Myocyte (in vitro differentiated cells): ENCODE data around the gene RIC3. TPM values are rescaled to one million over a fixed set of nuclear protein-coding genes. Genes with fewer than 3 reads are reported as not detected.

Experiments used
- DNase-seq: peaks from one replicate; pipeline ENCODE4 v3.0.0-alpha.2; 2012; ENCODE audit warnings: low read depth
- polyA plus RNA-seq: library from polyadenylated mRNA; unstranded; fragments of >200 nt; gene quantifications from one replicate; pipeline ENCODE4 v1.2.1, GENCODE V29; 2012; ENCODE audit warnings: missing spikeins
- total RNA-seq: library from RNA; depleted of rRNA; stranded (reverse); fragments of >200 nt; gene quantifications from 2 replicates; pipeline ENCODE4 v1.2.3, GENCODE V29; 2014

The RIC3 gene, protein sequence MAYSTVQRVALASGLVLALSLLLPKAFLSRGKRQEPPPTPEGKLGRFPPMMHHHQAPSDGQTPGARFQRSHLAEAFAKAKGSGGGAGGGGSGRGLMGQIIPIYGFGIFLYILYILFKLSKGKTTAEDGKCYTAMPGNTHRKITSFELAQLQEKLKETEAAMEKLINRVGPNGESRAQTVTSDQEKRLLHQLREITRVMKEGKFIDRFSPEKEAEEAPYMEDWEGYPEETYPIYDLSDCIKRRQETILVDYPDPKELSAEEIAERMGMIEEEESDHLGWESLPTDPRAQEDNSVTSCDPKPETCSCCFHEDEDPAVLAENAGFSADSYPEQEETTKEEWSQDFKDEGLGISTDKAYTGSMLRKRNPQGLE
- total RNA-seq = not detected in 2 replicates
- polyA plus RNA-seq = 0.03 TPM

DNA sequence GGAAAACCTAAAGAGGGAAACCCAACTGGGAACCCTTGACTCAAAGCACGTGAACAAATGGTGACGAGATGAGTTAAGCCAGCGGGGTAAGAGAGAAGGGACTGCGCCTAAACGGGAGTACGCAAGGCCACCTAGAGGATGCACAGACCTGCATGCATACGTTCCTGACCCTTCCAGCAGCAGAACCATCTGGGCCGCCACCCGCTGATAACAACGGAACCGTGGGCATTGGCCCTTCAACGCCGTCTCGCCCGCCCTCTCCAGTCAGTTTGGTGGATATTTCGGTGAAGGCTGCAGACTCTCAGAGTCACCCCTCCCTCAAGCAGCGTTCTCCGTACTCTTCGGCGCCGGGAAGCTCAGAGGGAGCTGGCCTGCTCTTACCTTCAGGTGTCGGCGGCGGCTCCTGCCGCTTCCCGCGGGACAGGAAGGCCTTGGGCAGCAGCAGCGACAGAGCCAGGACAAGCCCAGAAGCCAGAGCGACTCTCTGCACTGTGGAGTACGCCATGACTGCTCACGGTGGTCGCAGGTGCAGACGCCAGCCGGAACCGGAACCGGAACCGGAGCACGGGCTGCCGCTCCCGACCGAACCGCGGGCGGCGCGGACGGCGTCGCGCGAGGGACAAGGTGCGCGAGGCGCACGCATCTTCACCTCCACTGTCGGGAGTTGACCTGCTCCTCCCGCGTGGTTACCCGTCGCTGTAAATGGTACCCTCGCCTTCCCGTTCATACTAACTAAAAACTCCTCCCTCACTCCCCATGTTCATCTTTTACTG is at the start of gene RIC3:
Gene RIC3, minus strand, starts transcription at position 541 of the 773 bp plus-strand sequence. Its CDS starts 36 bp downstream, at position 505.
- DNase-seq = no peak

DNA sequence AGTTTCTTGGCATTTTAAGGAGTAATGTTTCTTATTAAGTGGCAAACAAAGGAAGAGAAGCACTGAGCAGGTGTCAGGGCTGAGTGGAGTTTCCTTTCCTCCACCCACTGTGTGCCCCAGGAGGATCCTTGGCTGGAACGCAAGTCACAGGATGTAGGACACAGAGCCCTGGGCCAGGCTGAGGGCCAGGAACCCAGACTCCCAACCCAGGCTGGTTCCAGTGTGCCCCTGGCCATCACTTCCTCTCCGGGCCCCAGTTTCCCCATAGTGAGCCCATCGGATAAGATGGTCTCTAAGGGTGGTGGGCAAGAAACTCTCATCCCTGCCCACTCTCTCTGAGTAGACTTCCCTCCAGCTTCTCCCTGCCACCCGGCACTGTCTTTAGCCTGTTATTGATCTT is 49.6 kb upstream of the RIC3 start:
- DNase-seq = no peak

DNA sequence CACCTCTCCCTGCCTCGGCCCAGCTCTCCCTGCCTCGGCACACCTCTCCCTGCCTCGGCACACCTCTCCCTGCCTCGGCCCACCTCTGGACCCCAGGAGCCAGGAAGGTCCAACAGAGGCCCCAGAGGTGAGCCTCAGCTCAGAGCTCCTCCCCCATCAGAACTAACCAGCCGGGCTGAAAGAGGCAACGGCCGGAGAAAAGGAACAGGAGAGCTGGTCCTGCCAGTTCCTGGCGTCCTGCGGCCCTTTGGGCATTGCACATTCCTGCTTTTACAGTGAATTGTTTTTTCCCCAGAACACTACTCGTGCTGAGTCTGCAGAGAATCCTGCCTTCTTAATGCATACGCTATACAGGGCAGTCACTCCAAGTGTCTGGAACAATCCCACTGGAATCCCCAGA is 49.1 kb upstream of the RIC3 start:
- DNase-seq = no peak

DNA sequence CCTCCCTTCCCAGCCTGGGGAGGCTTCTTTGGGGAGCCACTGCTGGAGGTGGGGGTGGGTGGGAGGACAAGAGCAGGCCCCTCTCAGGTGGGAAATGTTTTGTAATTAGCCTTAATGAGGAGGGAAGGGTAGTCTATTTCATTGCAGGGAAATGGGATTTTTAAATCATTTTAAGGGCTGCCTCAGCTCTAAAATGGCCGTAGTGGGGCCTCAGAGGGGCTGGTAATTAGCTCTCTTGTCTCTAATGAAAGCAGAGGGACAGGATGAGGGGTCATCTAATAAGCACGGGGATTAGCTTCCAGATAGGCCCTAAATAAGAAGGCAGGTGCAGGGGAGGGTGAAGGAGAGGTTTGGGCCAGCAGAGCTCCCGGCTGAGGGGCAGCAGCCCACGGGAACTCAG is 48.3 kb upstream of the RIC3 start:
- DNase-seq = no peak

DNA sequence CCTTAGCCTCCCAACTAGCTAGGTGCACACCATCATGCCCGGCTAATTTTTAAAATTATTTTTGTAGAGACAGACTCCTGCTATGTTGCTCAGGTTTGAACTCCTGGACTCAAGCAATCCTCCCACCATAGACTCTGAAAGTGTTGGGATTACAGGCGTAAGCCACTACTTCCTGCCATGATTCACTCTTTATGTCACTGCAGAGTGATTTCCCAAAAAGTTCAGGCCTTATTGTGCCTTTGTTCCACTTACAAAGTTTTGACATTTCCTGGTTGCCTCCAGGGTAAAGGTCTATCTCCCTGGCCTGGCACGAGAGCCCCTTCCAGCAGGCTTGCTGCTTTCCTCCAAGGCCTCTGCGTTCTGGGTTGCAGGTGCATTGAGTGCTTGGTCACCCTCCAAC is 44.6 kb upstream of the RIC3 start:
- no peak for DNase-seq

DNA sequence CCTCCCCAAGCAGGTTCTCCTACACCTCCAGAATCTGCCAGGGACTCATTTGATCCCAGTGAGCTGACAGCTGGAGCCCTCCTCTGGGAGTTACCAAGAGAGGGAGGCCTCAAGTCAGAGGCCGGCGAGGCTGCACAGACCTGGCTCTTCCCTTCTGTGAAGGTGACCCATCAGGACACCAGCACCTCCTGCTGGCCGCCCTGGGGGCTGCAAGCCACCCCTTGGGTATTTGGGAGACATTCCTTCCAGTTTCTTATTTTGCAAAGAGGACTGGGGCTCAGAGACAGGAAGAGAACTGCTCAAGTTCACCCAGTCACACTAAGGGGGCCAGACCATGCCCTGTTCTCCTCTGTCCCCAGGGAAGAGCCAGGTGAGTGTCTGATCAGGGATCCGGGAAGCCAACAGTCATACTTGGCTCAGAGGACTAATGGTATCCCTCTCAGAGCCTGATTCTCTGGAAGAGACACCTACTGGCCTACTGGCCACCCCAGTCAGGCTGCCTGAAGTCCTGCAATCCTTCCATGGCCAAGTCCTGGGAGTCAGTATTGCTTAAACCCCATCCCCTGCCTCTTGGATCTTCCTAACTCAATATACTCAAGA is 40.5 kb upstream of the RIC3 start:
- DNase-seq = no peak

DNA sequence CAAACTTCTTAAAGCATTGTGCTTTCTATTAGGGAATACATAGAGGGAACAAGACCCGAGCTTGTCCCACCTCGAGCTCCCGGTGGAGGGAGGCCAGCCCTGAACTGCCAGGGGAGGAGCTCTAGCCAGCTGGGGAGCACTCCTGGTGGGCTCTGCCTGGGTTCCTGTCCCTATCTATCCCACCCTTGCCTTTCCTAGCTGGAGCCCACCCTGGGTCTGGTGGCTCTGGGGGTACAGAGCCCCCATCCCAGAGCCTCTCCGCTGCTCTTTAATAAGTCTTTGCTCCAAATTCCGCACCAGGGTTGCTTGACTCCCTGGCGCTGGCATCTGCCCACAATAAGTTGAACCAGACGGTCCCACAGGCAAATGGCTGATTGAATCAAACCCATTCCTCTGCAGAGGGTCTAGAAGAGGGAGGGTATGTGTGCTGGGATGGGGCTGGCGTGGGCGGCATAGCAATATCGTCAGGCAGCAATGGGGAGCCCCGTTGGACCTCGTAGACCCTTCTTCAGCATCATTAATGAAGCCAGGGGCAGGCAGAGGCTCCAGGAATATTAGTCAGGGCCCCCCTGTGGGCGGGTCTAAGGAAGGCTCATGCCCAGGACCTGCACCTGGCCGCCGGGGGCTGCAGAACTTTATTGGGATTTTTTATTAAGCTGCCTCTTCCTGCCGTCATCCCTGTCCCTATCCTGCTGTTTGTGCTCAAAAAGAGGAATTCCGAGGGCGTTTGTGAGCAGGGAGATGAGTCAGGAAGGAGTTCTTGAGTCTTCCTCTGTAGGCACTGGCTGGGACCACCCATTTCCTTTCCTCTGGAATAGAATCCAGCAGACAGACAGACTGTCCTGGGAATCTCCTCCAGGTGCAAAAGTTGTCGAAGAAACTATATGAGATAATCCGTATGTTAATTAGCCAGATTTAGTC is 38.5 kb upstream of the RIC3 start:
- no peak for DNase-seq

DNA sequence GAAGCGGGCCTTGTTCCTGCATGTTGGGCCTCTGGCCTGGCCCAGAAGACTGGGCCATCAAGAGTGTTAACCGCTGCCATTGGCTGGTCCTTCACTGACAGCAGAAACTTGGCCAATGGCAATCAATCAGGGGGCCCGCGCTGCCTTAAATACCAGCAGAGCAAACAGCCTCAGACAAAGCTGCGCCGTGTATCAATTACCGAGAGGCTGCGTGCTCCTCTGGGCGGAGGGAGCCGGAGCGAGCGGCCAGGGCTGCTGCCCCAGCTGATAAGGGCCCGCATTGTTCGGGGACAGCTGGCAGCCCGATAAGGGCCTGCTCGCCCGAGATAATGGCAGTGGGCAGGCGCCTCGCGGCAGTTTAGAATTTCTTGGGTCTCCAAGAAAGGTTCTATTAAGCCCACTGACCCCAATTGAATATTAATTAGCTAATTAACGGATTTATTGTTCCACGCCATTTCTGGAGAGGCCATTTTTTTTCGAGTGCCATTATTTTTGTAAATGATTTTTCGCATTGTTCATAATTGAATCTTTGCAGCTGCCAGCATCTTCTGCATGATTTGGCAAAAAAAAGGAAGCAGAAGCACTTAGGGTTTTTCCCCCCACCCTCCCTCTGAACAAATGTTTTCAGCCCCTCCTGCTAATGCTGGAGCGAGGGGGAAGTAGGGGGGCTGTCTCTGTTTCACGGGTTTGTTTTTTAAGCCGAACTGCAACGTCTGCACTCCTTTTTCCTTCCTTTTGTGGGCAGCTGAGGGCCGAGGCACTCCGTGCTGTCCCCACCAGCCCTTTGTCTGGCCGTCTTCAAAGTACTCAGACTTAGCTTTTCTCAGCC is 37.6 kb upstream of the RIC3 start:
- peak; percentile 7 for DNase-seq

DNA sequence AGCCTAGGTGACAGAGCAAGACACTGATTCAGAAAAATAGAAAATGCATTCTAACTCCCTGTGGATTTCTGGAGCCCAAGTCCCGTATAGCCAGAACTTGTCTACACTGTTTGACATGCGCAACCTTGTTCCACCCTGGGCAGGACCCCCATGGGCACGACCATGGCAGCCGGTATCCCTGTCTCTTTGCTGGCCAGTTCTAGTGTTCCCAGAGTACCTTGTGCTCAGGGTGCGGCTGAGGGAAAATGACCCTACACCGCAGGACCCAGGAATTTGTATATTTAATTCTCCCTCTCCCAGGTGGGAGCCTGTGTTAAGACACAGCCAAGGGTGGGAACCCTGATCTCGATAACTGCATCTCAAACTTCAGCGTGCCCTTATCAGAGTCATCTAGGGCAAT is 36.7 kb upstream of the RIC3 start:
- no peak for DNase-seq

DNA sequence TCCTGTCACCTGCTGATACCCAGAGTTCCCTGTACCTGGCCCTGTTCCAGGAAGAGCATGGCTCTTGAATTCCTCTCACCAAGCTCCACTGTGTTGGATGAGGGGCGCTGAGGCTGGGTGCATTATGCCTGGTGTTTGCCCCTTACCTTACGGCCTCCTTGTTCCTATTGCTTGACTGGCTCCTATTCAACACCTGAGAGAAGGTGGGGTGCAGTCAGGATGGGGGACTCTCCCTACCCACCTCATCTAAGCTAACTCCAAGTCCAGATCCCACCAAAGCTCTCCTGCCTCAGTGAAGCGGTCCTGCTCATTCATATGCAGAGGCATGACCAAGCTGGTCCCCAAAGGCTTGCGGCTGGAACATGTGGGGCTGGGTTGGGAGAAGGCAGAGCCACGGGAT is 35.8 kb upstream of the RIC3 start:
- no peak for DNase-seq

DNA sequence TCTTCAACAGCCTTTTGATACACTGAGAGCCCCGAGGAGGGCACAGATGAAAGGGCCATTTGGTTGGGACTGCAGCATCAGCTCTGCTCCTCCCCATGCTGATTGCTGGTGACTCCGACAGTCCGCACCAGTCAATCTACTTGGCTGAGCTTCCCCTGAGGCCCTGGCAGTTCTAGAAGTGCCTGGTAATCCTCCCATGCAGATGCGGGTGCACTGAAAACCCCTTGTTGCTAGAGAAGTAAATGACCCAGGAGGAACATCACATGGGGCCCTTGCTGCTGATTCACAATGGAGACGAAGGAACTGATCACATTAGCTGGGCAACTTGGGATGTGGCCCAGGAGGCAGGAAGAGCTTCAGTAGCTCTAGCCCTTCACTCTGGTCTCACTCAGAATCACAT is 35.2 kb upstream of the RIC3 start:
- no peak for DNase-seq

DNA sequence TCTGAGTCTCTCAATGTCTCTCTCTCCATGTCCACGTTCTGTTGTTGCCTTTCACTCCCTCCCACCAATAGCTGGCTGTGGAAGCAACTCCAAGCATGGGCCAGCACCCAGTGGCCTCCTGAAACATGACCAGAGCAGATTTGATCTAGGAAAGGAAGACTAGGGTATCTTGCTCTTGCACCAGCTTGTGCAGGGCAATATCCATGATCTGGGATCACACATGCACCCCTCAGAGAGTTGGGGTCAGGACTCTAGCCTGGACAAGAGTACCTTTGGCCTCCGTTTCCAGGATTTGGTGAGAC is 34.5 kb upstream of the RIC3 start:
- DNase-seq = no peak

DNA sequence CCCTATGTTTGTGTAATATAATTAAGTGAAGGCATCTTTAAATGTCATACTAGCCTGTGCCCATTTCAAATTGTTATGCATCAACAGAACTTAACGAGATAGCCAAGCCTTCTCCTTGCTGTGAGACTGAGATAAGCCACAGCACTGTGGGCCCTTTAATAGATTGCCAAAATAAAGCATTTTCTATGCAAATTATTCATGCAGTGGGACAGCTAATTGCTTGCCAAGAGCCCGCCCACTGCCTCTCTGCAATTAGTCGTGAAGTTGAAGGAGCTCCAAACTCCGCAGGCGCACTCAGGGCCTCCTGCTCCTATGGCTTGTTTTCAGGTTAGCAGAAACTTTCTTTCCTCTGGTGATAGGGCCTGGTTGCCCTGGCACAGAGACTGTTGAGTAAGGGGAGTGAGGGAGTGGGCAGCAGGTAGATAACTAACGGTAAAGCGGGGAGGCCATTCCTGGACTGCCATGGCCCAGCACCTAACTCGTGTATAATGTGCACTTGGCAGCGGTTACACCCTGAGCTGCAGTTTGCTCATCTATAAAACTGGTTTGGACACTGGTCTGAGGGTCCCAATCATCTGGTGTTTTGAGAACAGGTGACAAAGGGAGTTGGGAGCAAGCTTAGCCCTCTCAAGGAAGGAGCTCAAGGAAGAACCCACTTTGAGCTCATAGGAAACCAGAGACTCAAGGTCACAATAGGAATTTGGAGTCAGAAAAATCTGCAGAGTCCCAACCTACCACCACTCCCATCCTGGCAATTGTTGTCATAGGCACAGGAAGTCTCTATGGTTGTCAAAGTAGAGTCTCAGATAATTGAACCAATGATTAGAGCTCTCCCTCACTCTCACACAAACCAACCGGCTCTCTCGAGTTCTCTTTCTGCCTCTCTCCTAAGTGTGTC is 33.9 kb upstream of the RIC3 start:
- DNase-seq = no peak

DNA sequence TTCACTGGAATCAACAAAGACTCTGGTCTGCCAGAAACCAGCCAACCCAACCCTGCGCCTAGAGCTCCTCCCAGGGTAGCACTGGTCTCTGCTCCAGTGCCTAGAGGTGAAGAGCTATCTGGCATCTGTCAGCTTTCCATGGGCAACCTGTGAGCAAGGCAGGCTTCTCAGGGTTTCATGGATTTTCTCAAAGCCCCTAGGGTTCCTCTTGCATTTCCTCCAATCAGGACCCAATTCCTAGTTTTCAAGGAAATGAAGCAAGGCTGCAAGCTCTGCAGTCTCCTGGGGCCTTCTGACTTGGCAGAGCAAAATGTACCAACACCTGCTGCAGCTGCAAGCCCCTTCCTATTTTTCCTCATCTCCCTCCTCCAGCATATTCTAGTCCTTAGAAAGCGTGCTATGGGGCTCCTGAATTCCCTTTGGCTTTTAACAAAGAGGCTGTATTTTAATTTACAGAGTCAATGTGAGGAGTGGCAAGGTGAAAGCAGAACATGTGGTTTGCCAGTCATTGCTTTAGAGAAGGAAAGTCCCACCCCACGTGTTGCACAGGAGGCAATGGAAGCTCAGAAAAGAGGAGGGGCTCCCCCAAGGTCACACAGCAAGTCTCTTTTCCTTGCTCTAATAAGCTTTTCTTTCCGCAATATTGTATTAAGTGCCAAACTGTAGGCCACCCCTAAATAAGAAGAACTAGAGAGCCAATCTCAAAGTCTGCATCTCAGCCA is 33.0 kb upstream of the RIC3 start:
- no peak for DNase-seq

DNA sequence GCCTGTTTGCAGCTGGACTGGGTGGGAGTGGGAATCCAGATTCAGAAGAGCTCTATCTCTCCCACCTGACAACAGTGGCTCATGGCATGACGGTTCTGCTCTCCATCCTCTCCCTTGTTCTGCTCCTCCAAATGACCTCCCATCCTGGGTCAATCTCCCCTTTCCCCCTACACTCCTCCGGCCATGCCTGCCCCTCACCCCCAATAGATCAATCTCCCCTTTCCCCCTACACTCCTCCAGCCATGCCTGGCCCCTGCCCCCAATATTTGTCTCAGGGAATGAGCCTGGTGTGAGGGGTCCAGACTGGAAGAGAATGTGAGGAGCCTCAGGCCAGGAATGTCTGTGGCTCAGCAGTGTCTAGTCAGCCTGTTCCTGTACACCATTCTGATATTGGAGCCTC is 30.9 kb upstream of the RIC3 start:
- DNase-seq = no peak

DNA sequence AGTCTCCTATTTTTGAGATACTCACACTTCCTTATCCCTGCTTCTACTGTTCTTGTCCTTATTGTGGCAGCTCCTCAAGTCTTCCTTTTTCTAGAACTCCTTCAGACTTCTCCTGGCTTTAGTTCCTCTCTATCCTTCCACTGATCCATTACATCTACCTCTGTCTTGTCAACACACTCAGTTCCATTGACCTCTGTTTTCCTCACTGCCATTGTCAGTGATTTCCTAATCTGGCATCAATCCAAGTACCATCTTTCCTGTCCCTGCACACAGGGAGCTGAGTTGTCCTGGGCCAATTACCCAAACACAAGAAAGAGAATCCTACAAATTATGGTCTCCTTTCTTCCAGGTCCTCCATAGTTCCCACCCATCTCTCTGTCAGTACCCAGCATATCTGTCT is 27.9 kb upstream of the RIC3 start:
- no peak for DNase-seq

DNA sequence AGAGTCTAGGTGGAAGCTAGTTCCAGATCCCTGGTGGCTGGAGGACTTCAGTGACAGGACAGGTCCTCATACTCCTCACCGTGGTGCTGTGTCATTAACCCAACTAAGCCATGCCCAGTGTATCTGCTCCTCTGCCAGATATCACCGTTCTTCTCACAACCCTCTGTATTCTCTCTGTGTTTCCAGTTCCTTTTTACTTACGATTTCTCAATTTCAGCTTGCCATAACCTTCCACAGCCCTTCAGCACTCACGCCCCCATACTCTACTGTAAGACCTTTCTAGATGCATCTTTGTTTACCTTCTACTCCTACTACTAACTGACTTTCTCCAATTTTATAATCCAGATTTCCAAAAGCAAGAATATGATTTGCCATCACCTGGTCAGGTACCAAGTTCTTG is 26.1 kb upstream of the RIC3 start:
- no peak for DNase-seq

DNA sequence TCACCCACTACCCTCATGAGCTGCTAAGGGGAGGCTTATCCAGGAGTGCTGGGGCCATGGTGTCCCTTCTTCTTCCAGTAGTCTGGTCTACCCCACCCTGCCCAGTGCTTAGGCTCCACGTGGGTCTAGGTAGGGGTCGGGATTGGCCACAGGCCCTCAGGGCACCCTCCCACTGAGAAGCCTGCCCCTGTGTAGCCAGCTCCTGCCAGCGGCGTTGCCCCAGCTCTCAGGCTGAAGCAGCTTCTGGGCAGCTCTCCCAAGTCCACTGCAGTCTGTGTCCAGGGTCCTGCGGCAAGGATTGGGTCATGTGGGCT is 24.0 kb upstream of the RIC3 start:
- DNase-seq = no peak
